ENCODE measurements around the gene PACSIN2. TPM values are rescaled to one million over a fixed set of nuclear protein-coding genes. Genes with fewer than 3 reads are reported as not detected.
"Not testable (repeated sequence)": the region's sequence is repeated elsewhere in the genome, so short reads cannot be mapped to it uniquely, and the experiment has no call there.

The PACSIN2 gene
- total RNA-seq, 1 donor from 2014 or later: 24.5 TPM

- FAIRE-seq (no peak), DNase-seq (ENCODE audit: low spot score in 2 of 2) (no peak)
Observed at GRCh38 chr22:42969348-42969975, 45.5 kb downstream of the PACSIN2 start.

GRCh38 chr22:42967933-42968332 is 47.0 kb downstream of the PACSIN2 start:
- DNase-seq (ENCODE audit: low spot score in 2 of 2): no peak
- FAIRE-seq: no peak

- DNase-seq (ENCODE audit: low spot score in 2 of 2) (no peak), FAIRE-seq (no peak)
Observed at GRCh38 chr22:42967005-42967404, 47.9 kb downstream of the PACSIN2 start.

GRCh38 chr22:42966497-42966896 is 48.5 kb downstream of the PACSIN2 start:
- DNase-seq (ENCODE audit: low spot score in 2 of 2) (no peak), FAIRE-seq (no peak)

GRCh38 chr22:42964994-42965699 is 49.8 kb downstream of the PACSIN2 start:
- DNase-seq (ENCODE audit: low spot score in 2 of 2) (no peak), FAIRE-seq (no peak)

GRCh38 chr22:42963231-42963595 is 51.7 kb downstream of the PACSIN2 start:
- FAIRE-seq: no peak
- no peak for DNase-seq (ENCODE audit: low spot score in 2 of 2)

GRCh38 chr22:42962295-42963230 is 52.4 kb downstream of the PACSIN2 start:
- FAIRE-seq (no peak), DNase-seq (ENCODE audit: low spot score in 2 of 2) (no peak)

GRCh38 chr22:42961810-42962209 is 53.1 kb downstream of the PACSIN2 start:
- no peak for FAIRE-seq

GRCh38 chr22:42961400-42961690 is 53.6 kb downstream of the PACSIN2 start:
- not testable (repeated sequence) for FAIRE-seq; DNase-seq (ENCODE audit: low spot score in 2 of 2)

More at GRCh38 chr22:42961810-42962209, 53.1 kb downstream of the PACSIN2 start:
- DNase-seq (ENCODE audit: low spot score in 2 of 2): no peak

- DNase-seq (ENCODE audit: low spot score in 2 of 2) (no peak), FAIRE-seq (no peak)
Observed at GRCh38 chr22:42960531-42961399, 54.2 kb downstream of the PACSIN2 start.

- FAIRE-seq (no peak), DNase-seq (ENCODE audit: low spot score in 2 of 2) (no peak)
Observed at GRCh38 chr22:42959576-42960509, 55.1 kb downstream of the PACSIN2 start.

GRCh38 chr22:42958937-42959336 is 56.0 kb downstream of the PACSIN2 start:
- DNase-seq (ENCODE audit: low spot score in 2 of 2) (no peak), FAIRE-seq (no peak)

GRCh38 chr22:42957958-42958357 is 57.0 kb downstream of the PACSIN2 start:
- FAIRE-seq: no peak
- no peak for DNase-seq (ENCODE audit: low spot score in 2 of 2)

- FAIRE-seq: no peak
Observed at GRCh38 chr22:42957544-42957943, 57.4 kb downstream of the PACSIN2 start.

GRCh38 chr22:42955848-42956247 is 59.1 kb downstream of the PACSIN2 start:
- FAIRE-seq (no peak), DNase-seq (ENCODE audit: low spot score in 2 of 2) (no peak)

More at GRCh38 chr22:42957544-42957943, 57.4 kb downstream of the PACSIN2 start:
- no peak for DNase-seq (ENCODE audit: low spot score in 2 of 2)

GRCh38 chr22:42955087-42955635 is 59.8 kb downstream of the PACSIN2 start:
- no peak for DNase-seq (ENCODE audit: low spot score in 2 of 2)

GRCh38 chr22:42953751-42954150 is 61.2 kb downstream of the PACSIN2 start:
- FAIRE-seq; DNase-seq (ENCODE audit: low spot score in 2 of 2): not testable (repeated sequence)

More at GRCh38 chr22:42955087-42955635, 59.8 kb downstream of the PACSIN2 start:
- FAIRE-seq: no peak

- FAIRE-seq (no peak), DNase-seq (ENCODE audit: low spot score in 2 of 2) (no peak)
Observed at GRCh38 chr22:42951093-42951710, 63.7 kb downstream of the PACSIN2 start.

All from frontal cortex (tissue), 4 donors.